Suppressor macrophage (primary cell): ENCODE results near the gene TPSD1.
"Not testable (repeated sequence)": the region's sequence is repeated elsewhere in the genome, so short reads cannot be mapped to it uniquely, and the experiment has no call there.

Experiments
- DNase-seq, 4 experiments: peaks; one replicate each; pipeline ENCODE4 v3.0.0-alpha.2; 2020 to 2022

TPSD1 gene

DNA sequence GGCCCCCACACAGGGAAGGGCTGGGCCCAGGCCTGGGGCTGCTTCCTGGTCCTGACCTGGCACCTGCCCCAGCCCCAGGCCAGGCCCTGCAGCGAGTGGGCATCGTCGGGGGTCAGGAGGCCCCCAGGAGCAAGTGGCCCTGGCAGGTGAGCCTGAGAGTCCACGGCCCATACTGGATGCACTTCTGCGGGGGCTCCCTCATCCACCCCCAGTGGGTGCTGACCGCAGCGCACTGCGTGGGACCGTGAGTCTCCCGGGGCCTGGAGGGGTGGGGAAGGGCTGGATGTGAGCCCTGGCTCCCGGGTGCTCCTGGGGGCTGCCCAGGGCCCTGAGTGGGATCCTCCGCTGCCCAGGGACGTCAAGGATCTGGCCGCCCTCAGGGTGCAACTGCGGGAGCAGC lies 14.8 kb upstream of the TPSD1 start:
- DNase-seq, result not testable (repeated sequence)

- not testable (repeated sequence) for DNase-seq
These were observed 12.5 kb upstream of the TPSD1 start for GRCh38 chr16:1243363-1243762.

GRCh38 chr16:1243907-1244850 lies 11.7 kb upstream of the TPSD1 start:
- DNase-seq, result not testable (repeated sequence)

GRCh38 chr16:1244881-1245280 lies 11.0 kb upstream of the TPSD1 start:
- peak; percentile 21 to 67 (median 52) for DNase-seq

- DNase-seq, result peak in 1 of 4 experiments; percentile 20
These were observed 10.3 kb upstream of the TPSD1 start for GRCh38 chr16:1245452-1246020.

DNA sequence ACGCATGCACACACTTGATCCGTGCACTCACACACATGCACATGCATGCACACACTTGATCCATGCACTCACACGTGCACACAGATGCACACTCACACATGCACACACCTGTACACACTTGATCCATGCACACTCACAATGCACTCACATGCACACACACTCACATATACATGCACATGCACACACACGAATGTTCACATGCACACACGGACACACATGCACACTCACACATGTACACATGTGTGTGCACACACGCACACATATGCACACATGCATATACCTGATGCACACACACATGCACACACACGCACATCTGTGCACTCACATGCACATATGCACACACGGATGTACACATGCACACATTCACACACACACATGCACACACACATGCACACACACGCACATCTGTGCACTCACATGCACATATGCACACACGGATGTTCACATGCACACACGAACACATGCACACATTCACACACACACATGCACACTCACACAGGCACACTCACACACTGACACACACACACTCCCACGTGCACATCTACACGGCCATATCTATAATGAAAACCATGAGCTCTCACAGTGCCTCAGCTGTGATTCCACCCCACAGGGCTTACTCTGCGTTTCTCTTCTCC lies 7.8 kb upstream of the TPSD1 start:
- DNase-seq, result not testable (repeated sequence)

GRCh38 chr16:1249031-1249755 lies 6.7 kb upstream of the TPSD1 start:
- DNase-seq, result not testable (repeated sequence)

GRCh38 chr16:1253701-1254364 lies 2.0 kb upstream of the TPSD1 start:
- not testable (repeated sequence) for DNase-seq

DNA sequence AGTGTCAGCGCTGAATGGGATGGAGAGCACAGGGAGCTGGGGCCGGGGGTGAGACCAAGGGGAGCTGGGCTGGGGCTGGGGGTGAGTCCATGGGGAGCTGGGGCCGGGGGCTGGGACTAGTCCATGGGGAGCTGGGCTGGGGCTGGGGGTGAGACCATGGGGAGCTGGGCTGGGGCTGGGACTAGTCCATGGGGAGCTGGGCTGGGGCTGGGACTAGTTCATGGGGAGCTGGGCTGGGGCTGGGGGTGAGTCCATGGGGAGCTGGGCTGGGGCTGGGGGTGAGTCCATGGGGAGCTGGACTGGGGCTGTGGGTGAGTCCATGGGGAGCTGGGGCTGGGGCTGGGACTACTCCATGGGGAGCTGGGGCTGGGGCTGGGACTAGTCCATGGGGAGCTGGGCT lies 1.0 kb upstream of the TPSD1 start:
- not testable (repeated sequence) for DNase-seq

DNA sequence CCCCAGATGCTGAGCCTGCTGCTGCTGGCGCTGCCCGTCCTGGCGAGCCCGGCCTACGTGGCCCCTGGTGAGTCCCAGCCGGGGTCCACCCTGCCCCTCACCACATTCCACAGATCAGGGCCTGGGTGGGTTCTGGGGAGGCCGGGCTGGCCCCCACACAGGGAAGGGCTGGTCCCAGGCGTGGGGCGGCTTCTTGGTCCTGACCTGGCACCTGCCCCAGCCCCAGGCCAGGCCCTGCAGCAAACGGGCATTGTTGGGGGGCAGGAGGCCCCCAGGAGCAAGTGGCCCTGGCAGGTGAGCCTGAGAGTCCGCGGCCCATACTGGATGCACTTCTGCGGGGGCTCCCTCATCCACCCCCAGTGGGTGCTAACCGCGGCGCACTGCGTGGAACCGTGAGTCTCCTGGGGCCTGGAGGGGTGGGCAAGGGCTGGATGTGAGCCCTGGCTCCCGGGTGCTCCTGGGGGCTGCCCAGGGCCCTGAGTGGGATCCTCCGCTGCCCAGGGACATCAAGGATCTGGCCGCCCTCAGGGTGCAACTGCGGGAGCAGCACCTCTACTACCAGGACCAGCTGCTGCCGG lies 516 bp downstream of the TPSD1 start:
- DNase-seq, result not testable (repeated sequence)

GRCh38 chr16:1256874-1257322 lies 1.0 kb downstream of the TPSD1 start:
- no peak for DNase-seq

- no peak for DNase-seq
These were observed 1.8 kb downstream of the TPSD1 start for GRCh38 chr16:1257561-1258224.

DNA sequence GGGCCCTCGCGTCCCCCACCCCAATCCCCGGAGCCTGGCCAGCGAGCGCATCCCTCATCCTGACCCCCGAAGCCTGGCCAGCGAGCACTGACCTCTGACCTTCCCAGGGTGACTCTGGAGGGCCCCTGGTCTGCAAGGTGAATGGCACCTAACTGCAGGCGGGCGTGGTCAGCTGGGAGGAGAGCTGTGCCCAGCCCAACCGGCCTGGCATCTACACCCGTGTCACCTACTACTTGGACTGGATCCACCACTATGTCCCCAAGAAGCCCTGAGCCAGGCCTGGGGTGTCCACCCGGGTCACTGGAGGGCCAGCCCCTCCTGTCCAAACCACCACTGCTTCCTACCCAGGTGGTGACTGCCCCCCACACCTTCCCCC lies 2.3 kb downstream of the TPSD1 start:
- no peak for DNase-seq

GRCh38 chr16:1258906-1259759 lies 3.3 kb downstream of the TPSD1 start:
- DNase-seq, result no peak

GRCh38 chr16:1259760-1260068 lies 3.8 kb downstream of the TPSD1 start:
- no peak for DNase-seq

GRCh38 chr16:1260101-1260680 lies 4.3 kb downstream of the TPSD1 start:
- DNase-seq, result no peak

GRCh38 chr16:1261131-1261892 lies 5.4 kb downstream of the TPSD1 start:
- DNase-seq, result no peak

DNA sequence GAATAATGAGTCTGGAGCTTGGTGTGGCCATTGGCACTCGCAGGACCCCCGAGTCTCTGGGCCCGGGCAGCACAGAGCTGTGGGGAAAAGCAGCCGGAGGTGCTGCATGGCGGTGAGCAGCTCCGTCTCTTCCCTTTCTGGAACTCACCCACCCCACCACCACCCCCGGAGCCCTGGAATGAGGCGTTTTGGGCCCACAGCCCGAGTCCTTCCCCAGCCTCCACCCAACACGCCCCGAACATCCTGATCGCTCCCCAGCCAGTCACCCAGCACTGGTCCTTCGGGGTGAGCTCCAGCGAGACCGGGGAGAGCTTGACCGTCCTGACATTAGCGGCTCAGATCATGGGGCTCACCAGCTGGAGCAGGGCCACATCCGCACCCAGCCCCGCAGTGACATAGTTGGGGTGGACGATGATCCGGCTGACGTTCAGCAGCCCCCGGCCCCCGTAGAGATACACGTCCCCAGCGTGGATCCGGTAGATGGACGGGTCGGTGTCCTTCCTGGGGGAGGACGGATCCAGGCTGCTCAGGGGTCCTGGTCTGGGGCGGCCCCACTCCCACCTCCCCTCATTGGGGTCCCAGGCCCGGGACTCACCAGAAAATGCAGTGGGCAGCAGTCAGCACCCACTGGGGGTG lies 6.5 kb downstream of the TPSD1 start:
- no peak for DNase-seq

GRCh38 chr16:1262846-1263221 lies 7.0 kb downstream of the TPSD1 start:
- DNase-seq, result no peak
